IPS-18c (cell line): ENCODE measurements around the gene IRAG1.

Experiments used
- H3K4me3 ChIP-seq: 2 replicates; pipeline ENCODE4 v1.7.0; 2013; ENCODE audit warnings: low read depth, mild to moderate bottlenecking, low read length, moderate library complexity; ENCODE audit not compliant: insufficient read depth
- H3K9me3 ChIP-seq: one replicate; pipeline ENCODE4 v1.6.1; 2013; ENCODE audit warnings: mild to moderate bottlenecking, low read length, moderate library complexity; ENCODE audit not compliant: control insufficient read depth, insufficient read depth

IRAG1 gene

GRCh38 chr11:10655943-10656576 is 37.5 kb downstream of the IRAG1 start:
- H3K9me3 ChIP-seq, result no peaks in the 10 kb centered on the region
- no peak overlapping the region for H3K4me3 ChIP-seq

DNA sequence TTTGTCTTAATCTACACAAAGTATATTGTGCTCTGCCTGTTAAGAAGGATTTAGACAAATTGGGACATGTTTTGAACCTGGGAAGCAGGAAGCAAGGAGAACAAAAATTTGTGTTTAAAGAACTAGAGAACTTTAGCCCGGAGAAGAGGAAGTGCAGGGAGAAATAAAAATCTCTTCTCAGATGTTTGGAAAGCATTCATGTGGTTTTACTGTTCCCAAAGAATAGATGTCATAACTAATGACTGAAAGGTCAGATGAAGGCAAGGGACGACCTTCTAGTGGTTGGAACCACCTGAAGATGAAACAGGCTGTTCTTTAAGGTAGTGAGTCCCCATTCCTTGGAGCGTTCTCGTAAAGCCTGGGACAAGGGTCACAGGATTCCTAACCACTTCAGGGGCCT is 38.3 kb downstream of the IRAG1 start:
- Histone ChIP-seq H3K9me3 (no peaks in the 10 kb centered on the region), H3K4me3 (no peak overlapping the region)

GRCh38 chr11:10654811-10655150 is 38.8 kb downstream of the IRAG1 start:
- Histone ChIP-seq H3K4me3 (no peak overlapping the region), H3K9me3 (no peaks in the 10 kb centered on the region)

- no peaks in the 10 kb centered on the region for H3K9me3 ChIP-seq
- H3K4me3 ChIP-seq, result no peak overlapping the region
Observed at GRCh38 chr11:10653946-10654810, 39.4 kb downstream of the IRAG1 start.

GRCh38 chr11:10653261-10653660 is 40.3 kb downstream of the IRAG1 start:
- no peaks in the 10 kb centered on the region for H3K9me3 ChIP-seq
- H3K4me3 ChIP-seq, result no peak overlapping the region

- no peaks in the 10 kb centered on the region for H3K9me3 ChIP-seq
- no peak overlapping the region for H3K4me3 ChIP-seq
Observed at GRCh38 chr11:10651656-10652361, 41.7 kb downstream of the IRAG1 start.

DNA sequence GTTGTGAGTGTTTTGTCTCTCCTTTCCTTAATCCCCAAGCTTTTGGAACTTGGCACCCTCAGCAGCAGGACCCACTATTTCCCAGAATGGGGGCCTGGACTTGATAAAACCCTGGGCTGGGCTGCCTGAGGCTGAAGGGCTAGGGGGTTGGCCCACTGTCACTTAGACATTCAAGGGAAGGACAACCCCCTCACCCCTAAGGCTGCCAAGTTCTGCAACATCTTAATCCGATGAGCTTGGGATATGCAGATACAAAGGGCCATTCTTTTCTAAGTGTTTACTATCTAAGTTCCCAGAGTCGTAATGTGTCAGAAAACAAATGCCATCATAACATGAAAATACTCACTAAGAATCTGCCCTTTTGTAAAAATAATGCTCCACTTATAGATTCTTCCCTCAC is 42.9 kb downstream of the IRAG1 start:
- Histone ChIP-seq H3K9me3 (no peaks in the 10 kb centered on the region), H3K4me3 (no peak overlapping the region)

- H3K4me3 ChIP-seq, result no peak overlapping the region
- no peaks in the 10 kb centered on the region for H3K9me3 ChIP-seq
Observed at GRCh38 chr11:10650166-10650565, 43.4 kb downstream of the IRAG1 start.

- Histone ChIP-seq H3K4me3 (no peak overlapping the region), H3K9me3 (no peaks in the 10 kb centered on the region)
Observed at GRCh38 chr11:10648871-10649270, 44.7 kb downstream of the IRAG1 start.

GRCh38 chr11:10646681-10647355 is 46.7 kb downstream of the IRAG1 start:
- Histone ChIP-seq H3K4me3 (no peak overlapping the region), H3K9me3 (no peaks in the 10 kb centered on the region)

- no peak overlapping the region for H3K4me3 ChIP-seq
- no peaks in the 10 kb centered on the region for H3K9me3 ChIP-seq
Observed at GRCh38 chr11:10646005-10646404, 47.5 kb downstream of the IRAG1 start.

DNA sequence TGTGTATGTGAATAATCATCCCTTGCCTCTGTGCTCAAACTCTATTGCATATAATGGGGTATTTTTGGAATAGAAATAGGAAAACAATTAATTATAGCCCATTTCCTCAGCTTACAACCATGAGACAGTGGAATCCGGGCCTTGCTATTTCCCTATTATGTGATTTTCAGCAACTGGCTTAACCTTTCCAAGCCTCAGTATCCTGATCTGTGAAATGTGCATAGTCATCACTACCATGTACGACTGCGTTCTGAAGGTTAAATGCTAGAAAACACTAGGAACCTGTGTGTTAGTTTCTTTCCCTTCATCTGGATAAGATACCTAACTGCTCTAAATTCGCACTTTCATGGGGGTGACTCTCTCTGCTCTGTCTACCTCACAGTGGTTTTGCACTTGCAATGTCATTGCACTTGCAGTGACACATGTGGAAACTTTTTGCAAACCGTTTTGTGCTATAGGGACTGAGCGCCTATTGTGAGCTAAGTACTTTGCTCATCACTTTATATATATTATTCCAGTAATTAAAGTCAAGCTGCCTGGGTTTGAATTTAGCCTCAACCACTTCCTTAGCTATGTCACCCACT is 48.3 kb downstream of the IRAG1 start:
- Histone ChIP-seq H3K9me3 (no peaks in the 10 kb centered on the region), H3K4me3 (no peak overlapping the region)
